AG09319 (cell line): Measurements from ENCODE around the gene PEPD.

Experiments used
- DNase-seq: peaks from one replicate; pipeline ENCODE4 v3.0.0-alpha.2; 2010; ENCODE audit warnings: low read depth; ENCODE audit errors: extremely low read depth
- TF ChIP-seq, protein P1 (sequence below): IDR thresholded peaks from 2 replicates; pipeline ENCODE4 v1.5.1; 2011; ENCODE audit warnings: low read depth, mild to moderate bottlenecking, inconsistent platforms, low read length, moderate library complexity

Gene PEPD

DNA sequence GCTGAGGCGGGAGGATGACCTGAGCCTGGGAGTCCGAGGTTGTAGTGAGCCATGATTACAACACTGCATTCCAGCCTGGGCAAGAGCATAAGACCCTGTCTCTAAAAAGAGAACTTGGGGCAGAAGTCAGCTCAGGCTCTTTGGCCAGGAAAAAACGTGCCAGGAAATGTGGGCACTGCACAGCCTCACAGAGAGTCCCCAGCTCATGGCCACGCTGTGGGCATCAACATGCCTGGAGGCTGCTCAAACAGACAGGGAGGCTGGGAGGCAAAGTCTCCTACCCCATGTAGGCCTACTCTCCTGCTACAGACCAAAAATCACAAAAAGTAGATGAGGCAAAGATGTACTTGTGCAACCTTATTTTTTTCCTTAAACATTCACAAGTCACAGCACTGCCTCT lies 49.4 kb downstream of the PEPD start:
- no peak for DNase-seq

DNA sequence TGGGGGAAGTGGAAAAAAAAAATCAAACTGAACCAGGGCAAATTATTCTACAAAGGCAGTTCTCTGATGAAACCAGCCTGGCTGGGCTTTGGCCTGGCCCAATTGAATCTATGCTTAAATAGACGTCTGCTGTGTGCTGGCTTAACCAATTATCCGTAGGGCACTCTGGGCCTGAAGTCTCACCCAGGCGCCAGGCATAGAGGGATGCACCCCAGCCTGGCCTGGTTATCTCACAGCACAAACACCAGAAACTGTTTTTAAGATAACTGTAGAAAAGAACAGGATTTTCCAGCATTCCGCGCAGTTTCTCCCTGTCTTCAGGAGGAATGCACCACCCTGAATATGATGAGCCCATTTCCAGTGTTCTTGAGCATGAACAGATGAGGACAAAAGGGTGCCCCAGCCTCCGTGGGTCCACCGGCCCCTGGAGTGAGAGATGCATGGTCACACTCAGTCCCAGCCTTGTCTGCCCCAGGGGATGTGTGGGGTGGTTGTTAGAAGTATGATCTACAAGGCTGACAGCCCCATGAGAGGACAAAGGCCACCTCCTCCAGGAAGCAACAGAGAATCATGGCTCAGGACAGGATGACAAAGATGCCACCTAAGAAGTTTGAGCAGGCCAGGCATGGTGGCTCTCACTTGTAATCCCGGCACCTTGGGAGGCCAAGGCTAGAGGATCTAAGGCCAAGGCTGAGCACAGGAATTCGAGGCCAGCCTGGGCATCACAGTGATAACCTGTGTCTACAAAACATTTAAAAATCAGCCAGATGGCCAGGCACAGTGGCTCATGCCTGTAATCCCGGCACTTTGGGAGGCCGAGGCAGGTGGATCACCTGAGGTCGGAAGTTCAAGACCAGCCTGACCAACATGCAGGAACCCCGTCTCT lies 50.2 kb downstream of the PEPD start:
- TF ChIP-seq, protein P1, sequence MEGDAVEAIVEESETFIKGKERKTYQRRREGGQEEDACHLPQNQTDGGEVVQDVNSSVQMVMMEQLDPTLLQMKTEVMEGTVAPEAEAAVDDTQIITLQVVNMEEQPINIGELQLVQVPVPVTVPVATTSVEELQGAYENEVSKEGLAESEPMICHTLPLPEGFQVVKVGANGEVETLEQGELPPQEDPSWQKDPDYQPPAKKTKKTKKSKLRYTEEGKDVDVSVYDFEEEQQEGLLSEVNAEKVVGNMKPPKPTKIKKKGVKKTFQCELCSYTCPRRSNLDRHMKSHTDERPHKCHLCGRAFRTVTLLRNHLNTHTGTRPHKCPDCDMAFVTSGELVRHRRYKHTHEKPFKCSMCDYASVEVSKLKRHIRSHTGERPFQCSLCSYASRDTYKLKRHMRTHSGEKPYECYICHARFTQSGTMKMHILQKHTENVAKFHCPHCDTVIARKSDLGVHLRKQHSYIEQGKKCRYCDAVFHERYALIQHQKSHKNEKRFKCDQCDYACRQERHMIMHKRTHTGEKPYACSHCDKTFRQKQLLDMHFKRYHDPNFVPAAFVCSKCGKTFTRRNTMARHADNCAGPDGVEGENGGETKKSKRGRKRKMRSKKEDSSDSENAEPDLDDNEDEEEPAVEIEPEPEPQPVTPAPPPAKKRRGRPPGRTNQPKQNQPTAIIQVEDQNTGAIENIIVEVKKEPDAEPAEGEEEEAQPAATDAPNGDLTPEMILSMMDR, result no peak
- no peak for DNase-seq

More for the DNA sequence above, 49.4 kb downstream of the PEPD start:
- TF ChIP-seq, protein P1, result no peak

GRCh38 chr19:33470686-33471085 lies 50.9 kb downstream of the PEPD start:
- TF ChIP-seq, protein P1, result no peak
- DNase-seq, result no peak

DNA sequence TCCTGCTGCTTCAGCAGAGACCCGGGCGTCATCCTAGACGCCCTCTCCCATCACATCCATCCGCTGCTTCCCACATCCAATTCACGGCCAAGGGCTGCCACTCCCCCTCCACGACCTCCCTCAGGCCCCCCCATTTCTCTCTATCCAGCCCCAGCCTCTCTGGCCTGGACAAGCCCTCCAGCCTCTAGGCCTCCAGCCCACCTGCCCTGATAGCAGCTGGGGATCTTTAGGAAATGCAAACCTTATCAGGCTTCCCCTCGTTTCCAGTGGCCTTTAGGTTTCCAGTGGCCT lies 51.6 kb downstream of the PEPD start:
- TF ChIP-seq, protein P1, result no peak
- no peak for DNase-seq

GRCh38 chr19:33469171-33470039 lies 52.2 kb downstream of the PEPD start:
- TF ChIP-seq, protein P1, result no peak
- DNase-seq, result no peak

GRCh38 chr19:33468361-33469170 lies 53.0 kb downstream of the PEPD start:
- TF ChIP-seq, protein P1, result no peak
- no peak for DNase-seq
